ENCODE results near the gene MSTO1.
"Not testable (repeated sequence)": the region's sequence is repeated elsewhere in the genome, so short reads cannot be mapped to it uniquely, and the experiment has no call there.

MSTO1 gene

DNA sequence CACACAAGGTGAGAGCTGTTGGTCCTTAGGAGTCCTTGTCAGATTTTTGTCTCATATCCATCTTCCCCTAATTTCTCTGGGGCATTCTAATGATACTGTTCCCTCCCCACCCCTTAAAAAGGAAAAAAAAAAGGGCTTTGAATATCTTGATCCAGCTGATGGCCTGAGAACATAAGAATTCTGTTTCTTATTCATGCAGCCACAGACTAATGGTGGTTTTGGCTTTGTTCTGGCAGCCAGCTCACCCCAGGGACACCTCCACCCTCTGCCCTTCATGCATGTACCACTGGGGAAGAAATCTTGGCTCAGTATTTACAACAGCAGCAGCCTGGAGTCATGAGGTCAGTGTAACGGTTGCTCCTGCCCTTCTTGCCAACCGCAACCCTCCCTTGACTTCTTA, 3.2 kb downstream of the MSTO1 start:
- not testable (repeated sequence) for DNase-seq (ENCODE audit: low read depth in 3 of 3, low spot score in 1 of 3)

- DNase-seq (ENCODE audit: low read depth in 3 of 3, low spot score in 1 of 3) = no peak
Measured at GRCh38 chr1:155622191-155622590, 12.2 kb downstream of the MSTO1 start.

- no peak for DNase-seq (ENCODE audit: low read depth in 3 of 3, low spot score in 1 of 3)
Measured at GRCh38 chr1:155623357-155623756, 13.3 kb downstream of the MSTO1 start.

- not testable (repeated sequence) for DNase-seq (ENCODE audit: low read depth in 3 of 3, low spot score in 1 of 3)
Measured at GRCh38 chr1:155626428-155626827, 16.4 kb downstream of the MSTO1 start.

- DNase-seq (ENCODE audit: low read depth in 3 of 3, low spot score in 1 of 3) = no peak
Measured at GRCh38 chr1:155636397-155637153, 26.6 kb downstream of the MSTO1 start.

DNA sequence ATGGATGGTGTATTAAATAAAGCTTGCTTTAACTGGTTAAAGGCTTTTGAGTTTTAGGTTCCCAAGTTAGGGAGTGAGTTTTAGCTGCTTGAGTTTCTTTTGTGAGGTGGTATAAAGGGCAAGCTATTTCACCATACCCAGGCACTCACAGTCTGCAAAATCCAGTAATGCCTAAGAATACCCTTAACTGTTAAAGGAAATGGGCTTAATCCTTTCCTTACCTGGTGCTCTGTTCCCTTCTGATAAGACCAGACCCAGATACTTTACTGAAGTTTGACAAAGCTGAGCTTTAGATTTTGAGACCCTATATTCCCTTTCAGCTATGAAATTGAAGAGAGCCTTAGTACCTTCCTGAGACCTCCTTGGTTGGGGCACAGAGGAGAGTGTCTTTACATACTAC, 30.3 kb downstream of the MSTO1 start:
- DNase-seq (ENCODE audit: low read depth in 3 of 3, low spot score in 1 of 3) = no peak

GRCh38 chr1:155642559-155643180, 32.7 kb downstream of the MSTO1 start:
- not testable (repeated sequence) for DNase-seq (ENCODE audit: low read depth in 3 of 3, low spot score in 1 of 3)

- no peak for DNase-seq (ENCODE audit: low read depth in 3 of 3, low spot score in 1 of 3)
Measured at GRCh38 chr1:155643230-155643629, 33.2 kb downstream of the MSTO1 start.

DNA sequence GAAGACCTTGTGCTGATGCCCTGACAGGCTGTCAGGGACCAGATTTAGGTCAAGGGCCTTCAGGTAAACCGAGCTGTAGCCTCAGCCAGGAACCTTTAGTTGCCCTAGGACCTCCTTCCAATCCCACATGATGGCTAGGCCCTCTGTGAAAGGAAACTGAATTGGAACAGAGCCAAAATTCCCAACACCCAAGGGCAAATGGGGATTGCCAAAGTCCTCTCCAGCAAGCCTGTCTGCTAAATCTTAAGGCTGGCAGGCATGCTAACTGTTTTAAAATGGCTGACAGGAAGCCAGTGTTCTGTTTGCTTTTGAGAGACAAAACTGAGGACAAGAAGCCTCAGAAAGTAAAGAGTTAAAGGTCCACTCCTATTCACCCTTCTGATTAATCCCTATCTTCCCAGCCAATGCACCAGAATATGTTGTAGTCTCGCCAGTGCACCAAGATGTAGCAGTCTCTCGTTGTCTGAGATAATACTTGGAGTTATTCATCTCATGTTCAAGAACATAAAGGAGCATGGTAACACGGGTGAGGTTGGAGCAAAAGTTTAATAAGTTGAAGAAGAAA, 35.1 kb downstream of the MSTO1 start:
- no peak for DNase-seq (ENCODE audit: low read depth in 3 of 3, low spot score in 1 of 3)

GRCh38 chr1:155645648-155646047, 35.6 kb downstream of the MSTO1 start:
- DNase-seq (ENCODE audit: low read depth in 3 of 3, low spot score in 1 of 3) = no peak

- no peak for DNase-seq (ENCODE audit: low read depth in 3 of 3, low spot score in 1 of 3)
Measured at GRCh38 chr1:155646307-155646706, 36.3 kb downstream of the MSTO1 start.

DNA sequence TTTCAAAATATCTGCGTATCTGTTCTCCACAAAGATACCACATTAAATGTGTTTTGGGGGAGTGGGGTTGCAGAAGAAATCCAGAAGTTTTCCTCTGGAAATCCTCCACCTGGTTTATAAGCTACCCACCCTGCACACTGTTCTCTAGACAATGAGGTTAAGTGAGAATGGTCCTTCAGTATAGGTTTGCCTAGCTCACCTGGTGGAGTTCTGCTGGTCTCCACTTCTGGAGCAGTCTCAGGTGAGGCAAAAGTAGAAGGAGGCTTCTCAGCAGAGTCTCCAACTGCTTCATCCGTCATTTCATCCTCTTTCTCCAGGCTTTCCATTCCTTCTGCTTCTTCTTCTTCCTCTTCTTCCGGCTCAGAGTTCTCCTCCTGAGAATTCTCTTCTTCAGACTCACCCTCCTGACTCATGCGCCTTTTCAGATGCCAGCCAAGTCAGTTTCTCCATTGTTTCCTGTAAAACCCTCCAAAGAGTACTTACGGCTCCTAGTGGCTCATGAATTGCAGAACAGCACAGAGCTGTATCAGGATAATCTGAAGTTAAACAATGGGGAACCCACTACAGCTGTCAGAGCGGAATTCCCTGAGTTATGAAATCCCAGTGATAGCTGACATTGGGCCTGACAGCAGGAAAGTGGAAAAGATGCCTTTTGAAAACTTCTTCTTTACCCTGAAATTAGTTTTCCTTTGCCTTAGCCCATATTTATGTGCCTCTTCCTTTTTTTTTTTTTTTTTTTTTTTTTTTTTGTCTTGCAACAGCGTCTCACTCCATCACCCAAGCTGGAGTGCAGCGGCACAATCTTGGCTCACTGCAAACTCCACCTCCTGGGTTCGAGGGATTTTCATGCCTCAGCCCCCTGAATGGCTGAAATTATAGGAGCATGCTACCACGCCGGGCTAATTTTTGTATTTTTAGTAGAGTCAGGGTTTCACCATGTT, 38.5 kb downstream of the MSTO1 start:
- no peak for DNase-seq (ENCODE audit: low read depth in 3 of 3, low spot score in 1 of 3)

- no peak for DNase-seq (ENCODE audit: low read depth in 3 of 3, low spot score in 1 of 3)
Measured at GRCh38 chr1:155649676-155650075, 39.7 kb downstream of the MSTO1 start.

GRCh38 chr1:155650231-155650757, 40.3 kb downstream of the MSTO1 start:
- no peak for DNase-seq (ENCODE audit: low read depth in 3 of 3, low spot score in 1 of 3)

- no peak for DNase-seq (ENCODE audit: low read depth in 3 of 3, low spot score in 1 of 3)
Measured at GRCh38 chr1:155651861-155652661, 42.0 kb downstream of the MSTO1 start.

- no peak for DNase-seq (ENCODE audit: low read depth in 3 of 3, low spot score in 1 of 3)
Measured at GRCh38 chr1:155652951-155653350, 42.9 kb downstream of the MSTO1 start.

GRCh38 chr1:155657463-155657862, 47.4 kb downstream of the MSTO1 start:
- DNase-seq (ENCODE audit: low read depth in 3 of 3, low spot score in 1 of 3) = no peak

DNA sequence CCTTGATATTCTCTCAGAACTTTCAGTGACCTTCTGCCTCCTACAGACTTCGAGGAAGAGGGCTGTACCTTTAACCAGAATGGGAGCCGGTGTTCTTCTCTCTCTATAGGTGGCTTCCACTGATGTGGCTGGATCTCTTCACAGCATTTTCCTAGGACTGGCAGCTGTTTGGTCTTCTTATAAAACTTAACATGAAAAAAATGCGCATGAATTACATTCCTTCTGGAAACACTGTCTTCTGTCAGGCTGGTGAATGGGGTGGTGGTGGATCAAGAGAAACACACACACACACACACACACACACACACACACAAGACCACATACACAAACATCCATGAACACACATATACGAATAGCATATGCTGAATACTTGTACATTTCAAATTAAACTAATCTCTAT, 51.2 kb downstream of the MSTO1 start:
- DNase-seq (ENCODE audit: low read depth in 3 of 3, low spot score in 1 of 3) = not testable (repeated sequence)
